Heart left ventricle (tissue), 13 donors: Measurements from ENCODE around the gene TLX2.

Experiments used
- CTCF ChIP-seq, 12 donors: fragments of 200-600 bp; sonication (generic) in 4 of 12; IDR thresholded peaks; one replicate each; pipeline versions ENCODE4 v1.5.0 to v1.8.0; 2018 to 2022; ENCODE audit warnings: antibody characterized with exemption in 12 of 12, mild to moderate bottlenecking in 5 of 12
- POLR2A ChIP-seq, 2 donors: fragments of 450-650 bp; IDR thresholded peaks; one replicate each; pipeline ENCODE4 v1.6.1; 2017; ENCODE audit warnings: antibody characterized with exemption in 2 of 2, mild to moderate bottlenecking in 2 of 2, moderate library complexity in 2 of 2
- donor health status: ischemic (EF 13 %, LVEDD 7.1; RV severe dilation, severe dysfunction).
- donor health status: DM: no; HTN: yes; CAD: no.
- donor health status: DM: no; HTN: no; CAD: no.
- donor health status: ischemic (EF 25% LVEDD 6.9; RV normal size, moderate dysfunction).
- donor health status: ischemic (EF 25% LVEDD 5.7; RV mildly dilated, moderate dysfunction).
- donor health status: ischemic (EF 35%, LVEDD 5.7; RV mildly dilated, moderate dysfunction).
- donor health status: nonischemic (EF 11% LVEDD 7.7; RV severe dilation, severe dysfunction).
- donor health status: DM: yes; HTN: yes; CAD: no.
- donor health status: PGD.
- donor health status: ischemic (EF 29% LVEDD 5.4; RV normal size, mild dysfunction).
- donor health status: nonischemic (EF 23%, LVEDD 6.1; RV moderate dilation, normal function).

GRCh38 chr2:74496997-74497776, 17.1 kb upstream of the TLX2 start:
- no peak for TF ChIP-seq CTCF (IDR thresholded peaks at IDR 0.05)
- no peak for TF ChIP-seq POLR2A (IDR thresholded peaks at IDR 0.05)
